ENCODE results near the gene SLC17A4. TPM values are rescaled to one million over a fixed set of nuclear protein-coding genes. Genes with fewer than 3 reads are reported as not detected.
"Not testable (repeated sequence)": the region's sequence is repeated elsewhere in the genome, so short reads cannot be mapped to it uniquely, and the experiment has no call there.

SLC17A4 gene
- total and polyA plus RNA-seq, 12 donors = not detected

- H3K4me3 ChIP-seq = no peak overlapping the region
- WGBS, 2 donors = 76 to 87% methylated on average over 1 of the region's 1 CpG
- H3K27ac ChIP-seq = no peak overlapping the region
- no peaks in the 10 kb centered on the region for H3K36me3 ChIP-seq
- no peak for DNase-seq
- ATAC-seq = no peak
- no peak for TF ChIP-seq CTCF (IDR thresholded peaks at IDR 0.05)
- no peaks in the 10 kb centered on the region for H3K27me3 ChIP-seq
- intact Hi-C loops (cut with DNase I) = no loop called here
- H3K4me1 ChIP-seq = no peaks in the 10 kb centered on the region
- H3K9me3 ChIP-seq = no peaks in the 10 kb centered on the region
Measured at GRCh38 chr6:25746968-25747367, 7.6 kb upstream of the SLC17A4 start.

GRCh38 chr6:25747477-25747876, 7.1 kb upstream of the SLC17A4 start:
- no peaks in the 10 kb centered on the region for H3K9me3 ChIP-seq
- no peak overlapping the region for H3K27ac ChIP-seq
- H3K4me1 ChIP-seq = no peaks in the 10 kb centered on the region
- DNase-seq (no peak), ATAC-seq (no peak)
- no peaks in the 10 kb centered on the region for H3K27me3 ChIP-seq
- H3K4me3 ChIP-seq = no peak overlapping the region
- H3K36me3 ChIP-seq = no peaks in the 10 kb centered on the region
- intact Hi-C loops (cut with DNase I) = no loop called here
- WGBS, 2 donors = 63 to 73% methylated on average over 2 of the region's 2 CpGs
- TF ChIP-seq CTCF (IDR thresholded peaks at IDR 0.05) = no peak

- intact Hi-C loops (cut with DNase I) = no loop called here
- no peaks in the 10 kb centered on the region for H3K9me3 ChIP-seq
- H3K4me3 ChIP-seq = no peak overlapping the region
- no peaks in the 10 kb centered on the region for H3K4me1 ChIP-seq
- H3K27me3 ChIP-seq = no peaks in the 10 kb centered on the region
- TF ChIP-seq CTCF (IDR thresholded peaks at IDR 0.05) = no peak
- H3K36me3 ChIP-seq = no peaks in the 10 kb centered on the region
- DNase-seq (no peak), ATAC-seq (no peak)
- H3K27ac ChIP-seq = no peak overlapping the region
Measured at GRCh38 chr6:25748049-25748448, 6.5 kb upstream of the SLC17A4 start.

GRCh38 chr6:25748601-25749517, 5.7 kb upstream of the SLC17A4 start:
- H3K36me3 ChIP-seq; DNase-seq; intact Hi-C loops (cut with DNase I); H3K4me1 ChIP-seq; H3K27me3 ChIP-seq; H3K27ac ChIP-seq; H3K4me3 ChIP-seq; H3K9me3 ChIP-seq; ATAC-seq: not testable (repeated sequence)
- WGBS, 2 donors = 40 to 55% methylated on average over 17 of the region's 17 CpGs

GRCh38 chr6:25749837-25750236, 4.7 kb upstream of the SLC17A4 start:
- Histone ChIP-seq H3K27ac (no peak overlapping the region), H3K9me3 (no peaks in the 10 kb centered on the region), H3K4me3 (no peak overlapping the region), H3K27me3 (no peaks in the 10 kb centered on the region), H3K36me3 (no peaks in the 10 kb centered on the region), H3K4me1 (no peaks in the 10 kb centered on the region)
- intact Hi-C loops (cut with DNase I) = no loop called here
- no peak for TF ChIP-seq CTCF (IDR thresholded peaks at IDR 0.05)
- DNase-seq (no peak), ATAC-seq (no peak)
- 67 to 80% methylated on average over 2 of the region's 2 CpGs for WGBS, 2 donors

All from heart right ventricle (tissue), 16 donors.